Uterus (tissue), 2 donors: ENCODE measurements around the gene MECP2.

Source experiments
- CTCF ChIP-seq, 4 experiments: fragments of 200-600 bp in 2 of 4; fragments of 450-650 bp in 2 of 4; sonication (generic) in 2 of 4; IDR thresholded peaks; one replicate each; pipeline ENCODE4 v1.5.1; 2016 to 2019; ENCODE audit warnings: antibody characterized with exemption in 4 of 4, mild to moderate bottlenecking in 2 of 4, moderate library complexity in 1 of 4
- POLR2A ChIP-seq, 2 donors: fragments of 450-650 bp; IDR thresholded peaks; one replicate each; pipeline ENCODE4 v1.6.1; 2016; ENCODE audit warnings: antibody characterized with exemption in 2 of 2, mild to moderate bottlenecking in 1 of 2, moderate library complexity in 1 of 2

DNA sequence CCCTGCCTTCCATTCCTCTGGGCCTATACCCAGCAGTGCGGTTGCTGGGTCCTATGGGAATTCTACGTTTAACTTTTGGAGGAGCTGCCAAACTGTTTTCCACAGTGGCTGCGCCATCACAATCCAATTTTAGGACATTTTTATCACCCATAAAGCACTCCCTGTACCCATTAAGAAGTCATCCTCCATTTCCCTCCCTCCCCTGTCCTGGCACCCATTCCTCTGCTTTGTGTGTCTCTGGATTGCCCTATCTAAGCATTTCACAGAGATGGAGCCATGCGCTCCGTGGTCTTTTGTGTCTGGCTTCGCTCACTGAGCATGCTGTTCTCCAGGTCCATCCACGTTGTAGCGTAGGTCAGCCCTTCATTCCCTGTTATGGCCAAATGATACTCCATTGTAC is 44.9 kb upstream of the MECP2 start:
- TF ChIP-seq CTCF (IDR thresholded peaks at IDR 0.05) = no peak
- TF ChIP-seq POLR2A (IDR thresholded peaks at IDR 0.05) = no peak
